Activated T-helper 1 cell treated with anti-CD3 and anti-CD28 coated beads, Interleukin-12 subunit alpha, Interleukin-12 subunit beta, Interleukin-2, Interleukin-4 antibody, amounts not matched to agents 30 ng/mL and 10 ng/mL and 1 ng/mL, durations not matched to agents 14 hours and 24 hours and 36 hours (primary cell): ENCODE data around the gene PRSS48. TPM values are rescaled to one million over a fixed set of nuclear protein-coding genes. Genes with fewer than 3 reads are reported as not detected.
"Not testable (repeated sequence)": the region's sequence is repeated elsewhere in the genome, so short reads cannot be mapped to it uniquely, and the experiment has no call there.

ENCODE experiments used
- DNase-seq: peaks from one replicate; pipeline ENCODE4 v3.0.0; 2021; ENCODE audit warnings: low spot score
- H3K27ac Mint-ChIP-seq: one replicate; pipeline ENCODE4 v1.8.0; 2021; ENCODE audit warnings: mild to moderate bottlenecking, mixed read lengths
- H3K27me3 Mint-ChIP-seq: one replicate; pipeline ENCODE4 v1.8.0; 2022; ENCODE audit warnings: mild to moderate bottlenecking, moderate library complexity, mixed read lengths; ENCODE audit not compliant: insufficient read depth
- H3K36me3 Mint-ChIP-seq: one replicate; pipeline ENCODE4 v1.8.0; 2021; ENCODE audit warnings: low read depth, mixed read lengths
- H3K4me1 Mint-ChIP-seq: one replicate; pipeline ENCODE4 v1.8.0; 2021; ENCODE audit warnings: low read depth, mixed read lengths
- H3K4me3 Mint-ChIP-seq: one replicate; pipeline ENCODE4 v1.8.0; 2021; ENCODE audit warnings: mild to moderate bottlenecking, moderate library complexity, mixed read lengths
- H3K9me3 Mint-ChIP-seq: one replicate; pipeline ENCODE4 v1.8.0; 2021; ENCODE audit warnings: mixed read lengths
- intact Hi-C: fragments of 100-400 bp; cut with micrococcal nuclease; formaldehyde crosslinking; loops from one replicate; pipeline ENCODE4 v1.15.1; 2024
- total RNA-seq: library from RNA; stranded (reverse); gene quantifications from 2 replicates; pipeline ENCODE4 v1.2.3, GENCODE V29; 2022

The PRSS48 gene
- total RNA-seq, 1 donor from 2014 or later: not detected

DNA sequence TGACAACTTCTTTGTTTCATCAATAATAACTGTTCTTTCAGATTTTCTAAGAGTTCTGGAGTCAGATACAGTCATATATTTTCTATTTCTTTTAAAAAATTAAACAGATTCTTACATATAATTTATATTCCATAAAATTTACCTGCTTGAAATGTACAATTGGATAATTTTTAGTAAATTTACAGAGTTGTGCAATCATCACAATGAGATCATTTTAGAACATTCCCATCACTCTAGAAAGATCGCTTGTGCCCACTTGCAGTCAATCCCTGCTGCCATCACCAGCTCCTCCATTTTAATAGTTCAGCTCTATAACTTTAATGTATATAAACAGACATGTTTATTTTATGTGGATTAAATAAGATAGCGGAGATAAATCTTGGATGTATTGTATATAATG lies 29.6 kb upstream of the PRSS48 start:
- H3K27ac Mint-ChIP-seq: no peak overlapping the region
- no peaks in the 10 kb centered on the region for H3K9me3 Mint-ChIP-seq
- no peaks in the 10 kb centered on the region for H3K4me1 Mint-ChIP-seq
- H3K36me3 Mint-ChIP-seq: no peaks in the 10 kb centered on the region
- intact Hi-C loops: no loop called here
- no peak overlapping the region for H3K4me3 Mint-ChIP-seq
- DNase-seq: no peak
- H3K27me3 Mint-ChIP-seq: peaks cover 2% of the 10 kb centered on the region

DNA sequence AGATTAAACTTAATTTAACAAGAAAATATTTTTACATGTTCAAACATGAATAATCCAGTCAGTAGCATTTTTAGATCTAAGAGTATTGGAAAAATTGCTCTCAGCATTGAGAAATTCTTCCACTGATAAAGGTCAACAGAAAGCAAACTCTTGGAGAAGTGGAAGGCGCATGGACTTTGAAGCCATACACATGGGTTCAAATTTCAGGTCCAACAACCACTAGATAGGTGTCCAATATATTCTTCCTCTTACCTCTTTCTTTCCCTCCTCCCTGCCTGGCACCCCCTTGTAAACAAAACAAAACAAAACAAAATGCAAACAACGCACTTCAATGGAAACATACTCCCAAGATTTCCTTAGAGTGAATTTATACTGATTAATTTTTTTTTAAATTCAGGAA lies 28.4 kb upstream of the PRSS48 start:
- Mint-ChIP-seq H3K36me3 (no peaks in the 10 kb centered on the region), H3K4me1 (no peaks in the 10 kb centered on the region), H3K9me3 (no peaks in the 10 kb centered on the region), H3K4me3 (no peak overlapping the region), H3K27me3 (peaks cover 2% of the 10 kb centered on the region), H3K27ac (no peak overlapping the region)
- intact Hi-C loops: no loop called here
- no peak for DNase-seq

GRCh38 chr4:151250706-151251105 lies 26.3 kb upstream of the PRSS48 start:
- no peak overlapping the region for H3K4me3 Mint-ChIP-seq
- H3K4me1 Mint-ChIP-seq: no peaks in the 10 kb centered on the region
- no peak overlapping the region for H3K27ac Mint-ChIP-seq
- DNase-seq: no peak
- no peaks in the 10 kb centered on the region for H3K27me3 Mint-ChIP-seq
- intact Hi-C loops: no loop called here
- no peaks in the 10 kb centered on the region for H3K36me3 Mint-ChIP-seq
- no peaks in the 10 kb centered on the region for H3K9me3 Mint-ChIP-seq

- intact Hi-C loops: no loop called here
- no peak overlapping the region for H3K27ac Mint-ChIP-seq
- H3K9me3 Mint-ChIP-seq: no peaks in the 10 kb centered on the region
- no peaks in the 10 kb centered on the region for H3K4me1 Mint-ChIP-seq
- DNase-seq: no peak
- H3K36me3 Mint-ChIP-seq: no peaks in the 10 kb centered on the region
- no peaks in the 10 kb centered on the region for H3K27me3 Mint-ChIP-seq
- no peak overlapping the region for H3K4me3 Mint-ChIP-seq
Measured at GRCh38 chr4:151251603-151252304, 25.2 kb upstream of the PRSS48 start.

GRCh38 chr4:151255226-151255625 lies 21.7 kb upstream of the PRSS48 start:
- intact Hi-C loops, H3K4me3 Mint-ChIP-seq, H3K9me3 Mint-ChIP-seq, DNase-seq, H3K27me3 Mint-ChIP-seq, H3K27ac Mint-ChIP-seq, H3K4me1 Mint-ChIP-seq, H3K36me3 Mint-ChIP-seq: not testable (repeated sequence)

- H3K36me3 Mint-ChIP-seq, DNase-seq, intact Hi-C loops, H3K27ac Mint-ChIP-seq, H3K27me3 Mint-ChIP-seq, H3K4me1 Mint-ChIP-seq, H3K9me3 Mint-ChIP-seq, H3K4me3 Mint-ChIP-seq: not testable (repeated sequence)
Measured at GRCh38 chr4:151255680-151256079, 21.3 kb upstream of the PRSS48 start.

GRCh38 chr4:151256134-151256533 lies 20.8 kb upstream of the PRSS48 start:
- Mint-ChIP-seq H3K4me1 (no peaks in the 10 kb centered on the region), H3K36me3 (no peaks in the 10 kb centered on the region), H3K9me3 (no peaks in the 10 kb centered on the region), H3K27me3 (no peaks in the 10 kb centered on the region), H3K4me3 (no peak overlapping the region), H3K27ac (no peak overlapping the region)
- no peak for DNase-seq
- intact Hi-C loops: no loop called here

DNA sequence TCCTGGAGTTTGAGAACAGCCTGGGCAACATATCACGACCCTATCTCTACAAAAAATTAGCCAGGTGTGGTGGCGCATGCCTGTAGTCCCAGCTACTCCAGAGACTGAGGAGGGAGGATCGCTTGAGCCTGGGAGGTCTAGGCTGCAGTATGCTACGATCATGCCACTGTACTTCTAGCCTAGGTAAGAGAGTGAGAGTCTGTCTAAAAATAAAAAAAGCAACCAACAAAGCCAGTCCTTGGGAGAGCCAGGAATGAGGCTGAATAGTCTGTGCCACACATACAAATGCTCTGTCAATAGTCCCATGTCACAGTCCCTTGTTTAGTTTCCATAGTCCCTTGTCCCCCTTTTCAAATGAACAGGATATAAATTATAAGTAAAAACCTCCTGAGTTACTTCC lies 19.3 kb upstream of the PRSS48 start:
- intact Hi-C loops: no loop called here
- Mint-ChIP-seq H3K27ac (no peak overlapping the region), H3K9me3 (no peaks in the 10 kb centered on the region), H3K27me3 (peaks cover 3% of the 10 kb centered on the region), H3K36me3 (no peaks in the 10 kb centered on the region), H3K4me3 (no peak overlapping the region), H3K4me1 (no peaks in the 10 kb centered on the region)
- DNase-seq: no peak

GRCh38 chr4:151259752-151260151 lies 17.2 kb upstream of the PRSS48 start:
- no peak overlapping the region for H3K4me3 Mint-ChIP-seq
- intact Hi-C loops: no loop called here
- no peaks in the 10 kb centered on the region for H3K36me3 Mint-ChIP-seq

DNA sequence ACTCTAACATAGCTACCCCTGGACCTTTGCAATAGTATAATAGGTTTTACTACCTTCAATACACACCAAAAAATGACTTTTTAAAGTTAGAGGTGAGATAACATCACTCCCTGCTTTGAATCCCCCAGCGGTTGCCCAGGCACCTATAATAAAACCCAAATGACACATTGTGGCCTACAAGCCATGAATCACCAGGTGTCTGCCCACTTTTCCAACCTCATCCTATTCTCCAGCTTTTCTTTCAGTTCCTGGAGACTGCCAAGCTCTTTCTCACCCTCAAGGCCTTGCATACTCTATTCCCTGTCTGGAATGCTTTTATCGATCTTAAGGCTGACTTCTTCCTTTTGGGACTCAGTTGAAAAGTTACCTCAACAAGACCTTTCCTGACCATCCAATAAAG lies 16.4 kb upstream of the PRSS48 start:
- Mint-ChIP-seq H3K36me3 (no peaks in the 10 kb centered on the region), H3K27ac (no peak overlapping the region), H3K27me3 (peaks cover 3% of the 10 kb centered on the region), H3K4me3 (no peak overlapping the region), H3K4me1 (no peaks in the 10 kb centered on the region), H3K9me3 (no peaks in the 10 kb centered on the region)
- intact Hi-C loops: no loop called here
- no peak for DNase-seq

More at GRCh38 chr4:151259752-151260151, 17.2 kb upstream of the PRSS48 start:
- H3K27me3 Mint-ChIP-seq: peaks cover 3% of the 10 kb centered on the region
- H3K27ac Mint-ChIP-seq: no peak overlapping the region
- no peak for DNase-seq
- no peaks in the 10 kb centered on the region for H3K9me3 Mint-ChIP-seq
- H3K4me1 Mint-ChIP-seq: no peaks in the 10 kb centered on the region

DNA sequence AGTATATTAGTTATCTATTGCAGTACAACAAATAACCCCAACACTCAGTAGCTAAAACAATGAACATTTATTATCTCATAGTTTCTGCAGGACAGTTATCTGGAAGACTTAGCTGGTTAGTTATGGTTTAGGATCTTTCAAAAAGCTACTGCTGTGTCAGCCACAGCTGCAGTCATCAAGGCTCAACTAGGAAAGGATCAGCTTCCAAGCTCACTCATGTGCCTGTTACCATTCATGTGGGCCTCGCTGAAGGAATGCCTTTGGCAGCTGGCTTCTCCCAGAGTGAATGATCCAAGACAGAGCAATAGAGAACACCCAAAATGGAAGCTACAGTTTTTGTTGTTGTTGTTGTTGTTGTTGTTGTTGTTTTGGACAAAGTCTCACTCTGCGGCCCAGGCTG lies 13.5 kb upstream of the PRSS48 start:
- Mint-ChIP-seq H3K4me3 (no peak overlapping the region), H3K4me1 (no peaks in the 10 kb centered on the region), H3K36me3 (no peaks in the 10 kb centered on the region), H3K27ac (no peak overlapping the region), H3K27me3 (peaks cover 8% of the 10 kb centered on the region), H3K9me3 (no peaks in the 10 kb centered on the region)
- intact Hi-C loops: no loop called here
- DNase-seq: no peak

- H3K4me3 Mint-ChIP-seq: no peak overlapping the region
- H3K27ac Mint-ChIP-seq: no peak overlapping the region
- intact Hi-C loops: no loop called here
- H3K4me1 Mint-ChIP-seq: no peaks in the 10 kb centered on the region
- no peak for DNase-seq
- no peaks in the 10 kb centered on the region for H3K36me3 Mint-ChIP-seq
- H3K27me3 Mint-ChIP-seq: peaks cover 8% of the 10 kb centered on the region
- no peaks in the 10 kb centered on the region for H3K9me3 Mint-ChIP-seq
Measured at GRCh38 chr4:151266497-151266896, 10.5 kb upstream of the PRSS48 start.

GRCh38 chr4:151267104-151267503 lies 9.9 kb upstream of the PRSS48 start:
- H3K36me3 Mint-ChIP-seq: no peaks in the 10 kb centered on the region
- intact Hi-C loops: no loop called here
- no peaks in the 10 kb centered on the region for H3K4me1 Mint-ChIP-seq
- no peaks in the 10 kb centered on the region for H3K9me3 Mint-ChIP-seq
- peaks cover 8% of the 10 kb centered on the region for H3K27me3 Mint-ChIP-seq
- H3K4me3 Mint-ChIP-seq: no peak overlapping the region
- no peak overlapping the region for H3K27ac Mint-ChIP-seq
- DNase-seq: no peak
